ENCODE measurements around the gene IER3.
A peak's percentile ranks its signal among the peaks of the same experiment; 100 is the strongest.
"Not testable (repeated sequence)": the region's sequence is repeated elsewhere in the genome, so short reads cannot be mapped to it uniquely, and the experiment has no call there.

The IER3 gene

DNA sequence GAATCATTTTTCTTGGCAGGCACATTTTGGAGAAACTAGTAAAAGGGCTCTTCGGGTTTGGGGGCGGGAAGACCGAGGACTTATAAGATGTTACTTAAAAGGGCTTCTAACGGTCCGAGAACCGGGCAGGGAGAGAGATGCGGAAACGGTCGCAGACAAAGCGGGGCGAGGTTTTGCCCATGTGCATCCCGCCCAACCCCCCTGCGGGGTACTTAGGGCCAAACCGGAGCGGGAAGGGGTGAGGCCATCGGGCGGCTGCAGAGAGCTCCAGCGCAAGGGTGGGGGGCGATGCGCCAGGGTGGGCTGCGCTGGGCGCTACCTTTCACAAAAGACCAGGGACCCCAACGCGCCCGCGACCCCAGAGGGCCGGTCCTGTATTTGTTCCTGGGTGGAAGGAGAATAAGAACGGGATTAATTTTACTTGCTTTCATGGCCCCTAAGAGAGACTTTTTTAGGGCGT is 23.6 kb downstream of the IER3 start:
- Mint-ChIP-seq H3K4me3 (peak overlapping the region; percentile 99), H3K27ac (peak overlapping the region; percentile 97 to 99 (median 99)), H3K27me3 (ENCODE audit: low read depth) (no peaks in the 10 kb centered on the region), H3K9me3 (no peaks in the 10 kb centered on the region), H3K4me1 (peaks cover 63% of the 10 kb centered on the region), H3K36me3 (ENCODE audit: low read depth) (peaks cover 46% of the 10 kb centered on the region)
- TF ChIP-seq, protein P1, sequence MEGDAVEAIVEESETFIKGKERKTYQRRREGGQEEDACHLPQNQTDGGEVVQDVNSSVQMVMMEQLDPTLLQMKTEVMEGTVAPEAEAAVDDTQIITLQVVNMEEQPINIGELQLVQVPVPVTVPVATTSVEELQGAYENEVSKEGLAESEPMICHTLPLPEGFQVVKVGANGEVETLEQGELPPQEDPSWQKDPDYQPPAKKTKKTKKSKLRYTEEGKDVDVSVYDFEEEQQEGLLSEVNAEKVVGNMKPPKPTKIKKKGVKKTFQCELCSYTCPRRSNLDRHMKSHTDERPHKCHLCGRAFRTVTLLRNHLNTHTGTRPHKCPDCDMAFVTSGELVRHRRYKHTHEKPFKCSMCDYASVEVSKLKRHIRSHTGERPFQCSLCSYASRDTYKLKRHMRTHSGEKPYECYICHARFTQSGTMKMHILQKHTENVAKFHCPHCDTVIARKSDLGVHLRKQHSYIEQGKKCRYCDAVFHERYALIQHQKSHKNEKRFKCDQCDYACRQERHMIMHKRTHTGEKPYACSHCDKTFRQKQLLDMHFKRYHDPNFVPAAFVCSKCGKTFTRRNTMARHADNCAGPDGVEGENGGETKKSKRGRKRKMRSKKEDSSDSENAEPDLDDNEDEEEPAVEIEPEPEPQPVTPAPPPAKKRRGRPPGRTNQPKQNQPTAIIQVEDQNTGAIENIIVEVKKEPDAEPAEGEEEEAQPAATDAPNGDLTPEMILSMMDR (IDR thresholded peaks at IDR 0.05; ENCODE audit: unreplicated experiment in 3 of 3) = no peak

DNA sequence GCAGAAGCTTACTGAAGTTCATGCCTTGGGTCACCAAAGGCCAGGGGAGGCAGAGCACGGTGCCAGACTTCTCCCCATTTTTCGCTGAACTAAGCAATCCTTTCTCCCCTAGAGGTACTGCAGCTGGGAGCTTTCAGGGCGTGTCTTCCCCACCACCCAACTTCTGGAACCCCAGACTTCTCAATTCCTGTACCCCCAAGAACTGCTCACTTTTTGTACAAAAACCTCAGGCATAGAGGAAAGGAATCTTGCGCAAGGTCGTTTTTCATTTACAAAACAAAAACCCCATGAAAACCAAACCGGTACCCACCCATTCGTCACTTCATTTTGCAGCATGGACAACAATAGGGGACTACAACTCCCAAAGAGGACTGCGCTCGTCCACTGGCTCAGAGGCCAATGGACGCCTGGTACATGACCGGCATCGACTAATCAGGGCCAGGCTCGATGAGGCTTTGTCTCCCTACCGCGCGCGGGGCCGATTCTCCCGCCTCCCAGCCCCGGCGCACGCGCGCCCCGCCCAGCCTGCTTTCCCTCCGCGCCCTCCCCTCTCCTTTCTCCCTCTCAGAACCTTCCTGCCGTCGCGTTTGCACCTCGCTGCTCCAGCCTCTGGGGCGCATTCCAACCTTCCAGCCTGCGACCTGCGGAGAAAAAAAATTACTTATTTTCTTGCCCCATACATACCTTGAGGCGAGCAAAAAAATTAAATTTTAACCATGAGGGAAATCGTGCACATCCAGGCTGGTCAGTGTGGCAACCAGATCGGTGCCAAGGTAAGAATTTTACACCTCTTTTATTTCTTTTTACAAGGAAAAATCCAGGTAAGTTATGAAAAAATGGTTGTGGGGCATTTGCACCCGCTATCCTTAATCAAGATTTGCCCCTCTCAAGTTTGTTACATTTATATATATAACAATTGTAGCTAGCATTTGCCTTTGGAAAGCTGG is 24.3 kb downstream of the IER3 start, which contains the start of gene TUBB:
Gene TUBB, plus strand, starts transcription at position 562 of the 947 bp plus-strand sequence. Its CDS starts 155 bp downstream, at position 717.
- H3K36me3 Mint-ChIP-seq (ENCODE audit: low read depth) = peaks cover 44% of the 10 kb centered on the region
- peaks cover 62% of the 10 kb centered on the region for H3K4me1 Mint-ChIP-seq
- peak within 1 kb of the TSS; percentile 97 to 99 (median 99) for H3K27ac Mint-ChIP-seq
- peak within 1 kb of the TSS; percentile 99 for H3K4me3 Mint-ChIP-seq
- no peaks in the 10 kb centered on the region for H3K9me3 Mint-ChIP-seq
- H3K27me3 Mint-ChIP-seq (ENCODE audit: low read depth) = no peaks in the 10 kb centered on the region
- TF ChIP-seq, protein P1 (IDR thresholded peaks at IDR 0.05; ENCODE audit: unreplicated experiment in 3 of 3) = no peak

DNA sequence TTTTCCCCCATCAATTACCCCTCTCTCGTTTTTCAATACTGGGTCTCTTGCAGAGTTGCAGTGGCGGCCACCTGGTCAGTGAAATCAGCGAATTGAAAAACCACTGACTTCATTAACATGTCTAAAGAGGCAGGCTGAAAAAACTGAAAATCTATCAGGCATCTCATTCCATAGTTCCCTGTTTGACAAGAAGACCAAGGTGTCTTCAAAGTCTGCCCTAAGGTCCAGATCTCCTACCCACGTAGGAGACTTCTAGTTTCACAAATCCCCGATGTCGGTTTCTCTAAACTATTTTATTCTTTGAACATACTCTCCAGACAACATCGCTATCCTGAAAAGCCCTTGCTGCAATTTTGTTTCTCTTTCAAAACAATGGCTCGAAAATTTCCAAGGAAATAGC is 25.0 kb downstream of the IER3 start:
- Mint-ChIP-seq H3K9me3 (no peaks in the 10 kb centered on the region), H3K4me1 (peaks cover 55% of the 10 kb centered on the region), H3K27ac (peak overlapping the region; percentile 97 to 99 (median 99)), H3K36me3 (ENCODE audit: low read depth) (peaks cover 43% of the 10 kb centered on the region), H3K27me3 (ENCODE audit: low read depth) (no peaks in the 10 kb centered on the region), H3K4me3 (peak overlapping the region; percentile 99)
- TF ChIP-seq, protein P1 (IDR thresholded peaks at IDR 0.05; ENCODE audit: unreplicated experiment in 3 of 3) = no peak

DNA sequence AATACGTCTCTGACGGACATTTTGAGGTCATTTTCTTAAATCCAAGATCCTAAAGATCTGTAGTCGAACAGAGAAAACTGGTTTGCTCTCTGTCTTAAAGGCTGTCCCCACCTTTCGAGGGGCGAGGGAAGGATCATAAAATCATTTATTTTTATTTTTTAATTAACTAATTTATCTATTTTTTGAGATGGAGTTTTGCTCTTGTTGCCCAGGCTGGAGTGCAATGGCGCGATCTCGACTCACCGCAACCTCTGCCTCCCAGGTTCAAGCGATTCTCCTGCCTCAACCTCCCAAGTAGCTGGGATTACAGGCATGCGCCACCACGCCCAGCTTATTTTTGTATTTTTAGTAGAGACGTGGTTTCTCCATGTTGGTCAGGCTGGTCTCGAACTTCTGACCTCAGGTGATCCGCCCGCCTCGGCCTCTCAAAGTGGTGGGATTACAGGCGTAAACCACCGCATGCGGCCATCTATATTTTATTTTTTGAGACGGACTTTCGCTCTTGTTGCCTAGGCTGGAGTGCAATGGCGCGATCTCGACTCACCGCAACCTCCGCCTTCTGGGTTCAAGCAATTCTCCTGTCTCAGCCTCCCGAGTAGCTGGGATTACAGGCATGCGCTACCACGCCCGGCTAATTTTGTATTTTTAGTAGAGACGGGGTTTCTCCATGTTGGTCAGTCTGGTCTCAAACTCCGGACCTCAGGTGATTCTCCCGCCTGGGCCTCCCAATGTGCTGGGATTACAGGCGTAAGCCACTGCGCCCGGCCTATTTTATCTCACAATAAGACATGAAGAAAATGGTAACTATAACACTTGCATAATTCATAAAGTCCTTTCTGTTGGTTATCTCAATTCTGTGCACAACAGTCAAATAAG is 26.3 kb downstream of the IER3 start:
- TF ChIP-seq, protein P1 (IDR thresholded peaks at IDR 0.05; ENCODE audit: unreplicated experiment in 3 of 3) = peak in 1 of 3 experiments; percentile 5
- Mint-ChIP-seq H3K4me3 (peak overlapping the region; percentile 99), H3K36me3 (ENCODE audit: low read depth) (peaks cover 39% of the 10 kb centered on the region), H3K4me1 (peaks cover 43% of the 10 kb centered on the region), H3K27ac (peak overlapping the region; percentile 100)
- H3K27me3 Mint-ChIP-seq (ENCODE audit: low read depth); H3K9me3 Mint-ChIP-seq: not testable (repeated sequence)

DNA sequence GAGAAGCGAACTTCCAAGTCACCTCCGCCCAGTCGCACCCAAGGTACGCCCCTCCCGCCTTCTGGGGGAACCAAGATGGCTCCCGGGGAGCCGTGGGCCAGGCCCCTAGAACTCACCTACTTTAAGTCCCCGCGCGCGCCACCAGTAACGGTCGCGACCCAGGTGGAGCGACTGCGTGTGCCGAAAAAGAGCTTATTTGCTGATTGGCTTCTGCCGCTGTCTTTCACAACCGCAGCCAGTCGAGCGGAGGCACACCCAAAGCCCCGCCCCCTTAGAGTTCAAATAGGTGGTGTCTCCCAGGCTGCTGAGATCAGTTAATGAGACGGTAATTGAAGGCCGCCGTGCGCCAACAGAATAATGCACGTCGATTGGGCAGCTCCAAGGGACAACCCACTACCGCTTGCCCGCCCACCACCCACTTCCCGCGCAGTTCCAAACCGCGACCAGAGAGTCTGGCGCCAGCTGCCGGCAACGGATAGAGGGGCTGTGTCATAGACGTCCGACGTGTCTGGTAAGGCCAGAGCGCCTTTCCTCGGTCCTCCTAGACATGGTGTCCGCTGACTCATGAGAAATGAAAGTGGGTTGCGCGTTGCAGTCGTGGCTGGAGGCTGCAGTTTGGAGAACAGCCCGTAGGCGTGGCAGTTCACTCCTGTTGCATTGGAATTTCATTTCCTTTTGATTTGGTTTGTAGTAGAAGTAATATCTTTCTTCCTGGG is 27.1 kb downstream of the IER3 start, which contains the start of gene MDC1:
Gene MDC1, minus strand, starts transcription at position 153 of the 716 bp plus-strand sequence. CDS start 2,106 bp downstream, outside the sequence.
- H3K9me3 Mint-ChIP-seq = no peaks in the 10 kb centered on the region
- peak within 1 kb of the TSS; percentile 93 to 95 (median 94) for H3K4me3 Mint-ChIP-seq

More for the DNA sequence above, 27.1 kb downstream of the IER3 start, which contains the start of gene MDC1:
- H3K4me1 Mint-ChIP-seq = peaks cover 35% of the 10 kb centered on the region
- TF ChIP-seq, protein P1 (IDR thresholded peaks at IDR 0.05; ENCODE audit: unreplicated experiment in 3 of 3) = peak; percentile 20 to 38 (median 28)
- no peaks in the 10 kb centered on the region for H3K27me3 Mint-ChIP-seq (ENCODE audit: low read depth)
- peaks cover 39% of the 10 kb centered on the region for H3K36me3 Mint-ChIP-seq (ENCODE audit: low read depth)
- H3K27ac Mint-ChIP-seq = peak within 1 kb of the TSS; percentile 100

Data from nephron (organoid).